ENCODE results near the gene PATZ1. TPM values are rescaled to one million over a fixed set of nuclear protein-coding genes. Genes with fewer than 3 reads are reported as not detected.
A peak's percentile ranks its signal among the peaks of the same experiment; 100 is the strongest.

Gene PATZ1
- total RNA-seq, 1 donor from 2014 or later = 98.9 TPM

GRCh38 chr22:31282748-31283468 lies 63.2 kb downstream of the PATZ1 start:
- Mint-ChIP-seq H3K27ac (ENCODE audit: unreplicated experiment) (peak overlapping the region; percentile 55), H3K4me3 (ENCODE audit: unreplicated experiment) (peak overlapping the region; percentile 50), H3K27me3 (ENCODE audit: unreplicated experiment) (peaks cover 3% of the 10 kb centered on the region), H3K36me3 (ENCODE audit: unreplicated experiment) (no peaks in the 10 kb centered on the region), H3K9me3 (ENCODE audit: unreplicated experiment) (peaks cover 2% of the 10 kb centered on the region), H3K4me1 (ENCODE audit: low read depth, unreplicated experiment) (peaks cover 24% of the 10 kb centered on the region)
- DNase-seq = no peak
- no peak for TF ChIP-seq CTCF (IDR thresholded peaks at IDR 0.05; ENCODE audit: partially characterized antibody, unreplicated experiment)

- H3K4me1 Mint-ChIP-seq (ENCODE audit: low read depth, unreplicated experiment) = peaks cover 24% of the 10 kb centered on the region
- peaks cover 3% of the 10 kb centered on the region for H3K27me3 Mint-ChIP-seq (ENCODE audit: unreplicated experiment)
- TF ChIP-seq CTCF (IDR thresholded peaks at IDR 0.05; ENCODE audit: partially characterized antibody, unreplicated experiment) = no peak
These were observed 64.4 kb downstream of the PATZ1 start for GRCh38 chr22:31281733-31282132.

GRCh38 chr22:31279821-31280505 lies 66.2 kb downstream of the PATZ1 start:
- H3K27me3 Mint-ChIP-seq (ENCODE audit: unreplicated experiment) = peaks cover 3% of the 10 kb centered on the region
- DNase-seq = no peak
- peaks cover 11% of the 10 kb centered on the region for H3K4me1 Mint-ChIP-seq (ENCODE audit: low read depth, unreplicated experiment)
- H3K27ac Mint-ChIP-seq (ENCODE audit: unreplicated experiment) = no peak overlapping the region
- H3K36me3 Mint-ChIP-seq (ENCODE audit: unreplicated experiment) = no peaks in the 10 kb centered on the region
- TF ChIP-seq CTCF (IDR thresholded peaks at IDR 0.05; ENCODE audit: partially characterized antibody, unreplicated experiment) = no peak
- H3K4me3 Mint-ChIP-seq (ENCODE audit: unreplicated experiment) = no peak overlapping the region
- H3K9me3 Mint-ChIP-seq (ENCODE audit: unreplicated experiment) = peaks cover 2% of the 10 kb centered on the region

More at GRCh38 chr22:31281733-31282132, 64.4 kb downstream of the PATZ1 start:
- no peak for DNase-seq
- Mint-ChIP-seq H3K9me3 (ENCODE audit: unreplicated experiment) (peaks cover 2% of the 10 kb centered on the region), H3K27ac (ENCODE audit: unreplicated experiment) (no peak overlapping the region), H3K4me3 (ENCODE audit: unreplicated experiment) (no peak overlapping the region), H3K36me3 (ENCODE audit: unreplicated experiment) (no peaks in the 10 kb centered on the region)

- TF ChIP-seq CTCF (IDR thresholded peaks at IDR 0.05; ENCODE audit: partially characterized antibody, unreplicated experiment) = no peak
- H3K4me3 Mint-ChIP-seq (ENCODE audit: unreplicated experiment) = no peak overlapping the region
- peaks cover 3% of the 10 kb centered on the region for H3K27me3 Mint-ChIP-seq (ENCODE audit: unreplicated experiment)
- H3K36me3 Mint-ChIP-seq (ENCODE audit: unreplicated experiment) = no peaks in the 10 kb centered on the region
- H3K9me3 Mint-ChIP-seq (ENCODE audit: unreplicated experiment) = peaks cover 2% of the 10 kb centered on the region
- no peak overlapping the region for H3K27ac Mint-ChIP-seq (ENCODE audit: unreplicated experiment)
- H3K4me1 Mint-ChIP-seq (ENCODE audit: low read depth, unreplicated experiment) = peaks cover 7% of the 10 kb centered on the region
- no peak for DNase-seq
These were observed 66.8 kb downstream of the PATZ1 start for GRCh38 chr22:31279327-31279669.

Measured in glutamatergic neuron (in vitro differentiated cells).